HepG2 (cell line): ENCODE measurements around the gene EGLN1. TPM values are rescaled to one million over a fixed set of nuclear protein-coding genes. Genes with fewer than 3 reads are reported as not detected.

ENCODE experiments used
- ATRX ChIP-seq: sonication (generic); formaldehyde crosslinking; IDR thresholded peaks from 2 replicates; pipeline ENCODE4 v1.4.0; 2020; ENCODE audit warnings: missing genetic modification reagents, borderline replicate concordance
- ELF3 ChIP-seq: IDR thresholded peaks from 2 replicates; pipeline ENCODE4 v1.6.1; 2016; ENCODE audit warnings: missing genetic modification reagents, missing compliant biosample characterization
- GATAD2A ChIP-seq: IDR thresholded peaks from 2 replicates; pipeline ENCODE4 v1.6.1; 2016
- HNF4A ChIP-seq: sonication (generic); formaldehyde crosslinking; IDR thresholded peaks from 2 replicates; pipeline ENCODE4 v1.4.0; 2020; ENCODE audit warnings: missing genetic modification reagents
- KAT7 ChIP-seq: IDR thresholded peaks from 2 replicates; pipeline ENCODE4 v1.6.1; 2018; ENCODE audit warnings: borderline replicate concordance, missing compliant biosample characterization
- KDM6A ChIP-seq: IDR thresholded peaks from 2 replicates; pipeline ENCODE4 v1.6.1; 2016; ENCODE audit warnings: low read depth
- MIXL1 ChIP-seq: IDR thresholded peaks from 2 replicates; pipeline ENCODE4 v1.6.1; 2016
- NFKB2 ChIP-seq: sonication (generic); formaldehyde crosslinking; IDR thresholded peaks from 2 replicates; pipeline ENCODE4 v1.4.0; 2020; ENCODE audit warnings: missing genetic modification reagents, borderline replicate concordance
- PAX8 ChIP-seq: sonication (generic); formaldehyde crosslinking; IDR thresholded peaks from 2 replicates; pipeline ENCODE4 v1.8.0; 2022; ENCODE audit warnings: mild to moderate bottlenecking, missing genetic modification reagents, borderline replicate concordance
- ZFY ChIP-seq: sonication (generic); formaldehyde crosslinking; IDR thresholded peaks from 2 replicates; pipeline ENCODE4 v1.4.0; 2020; ENCODE audit warnings: missing genetic modification reagents
- polyA plus RNA-seq, 8 experiments: library from polyadenylated mRNA; depleted of rRNA in 3 of 8; stranded (reverse) in 7 of 8; unstranded in 1 of 8; fragments of >200 nt; fragmentation: Illumina TruSeq in 4 of 8; extraction: Trizol in 4 of 8; gene quantifications; 2 replicates each; pipeline versions ENCODE4 v1.2.1 to v1.2.3, GENCODE V29; 2011 to 2016; ENCODE audit warnings: low read depth in 4 of 8, missing spikeins in 1 of 8, mixed read lengths in 1 of 8; ENCODE audit not compliant: insufficient read depth in 1 of 8
- total RNA-seq, 5 experiments: library from RNA; depleted of rRNA; stranded (reverse); fragments of >200 nt; fragmentation: Illumina TruSeq; extraction: Trizol; gene quantifications; 2 replicates each; pipeline ENCODE4 v1.2.3, GENCODE V29; 2016; ENCODE audit warnings: low read depth in 1 of 5
- TF ChIP-seq, protein P1 (sequence below): sonication (generic); formaldehyde crosslinking; IDR thresholded peaks from 2 replicates; pipeline ENCODE4 v1.4.0; 2020; ENCODE audit warnings: mild to moderate bottlenecking, missing genetic modification reagents
- TF ChIP-seq, protein P2 (sequence below): fragments of 450-650 bp; IDR thresholded peaks from 2 replicates; pipeline ENCODE4 v1.6.1; 2017; ENCODE audit warnings: mild to moderate bottlenecking
- TF ChIP-seq, protein P3 (sequence below): sonication (generic); formaldehyde crosslinking; conservative IDR thresholded peaks from 2 replicates; pipeline ENCODE4 v1.8.0; 2022; ENCODE audit warnings: low read depth, missing genetic modification reagents
- TF ChIP-seq, protein P4 (sequence below): sonication (generic); formaldehyde crosslinking; IDR thresholded peaks from 2 replicates; pipeline ENCODE4 v1.5.0; 2020; ENCODE audit warnings: missing genetic modification reagents, mild to moderate bottlenecking, borderline replicate concordance
- TF ChIP-seq, protein P5 (sequence below): sonication (generic); formaldehyde crosslinking; IDR thresholded peaks from 2 replicates; pipeline ENCODE4 v1.4.0; 2020; ENCODE audit warnings: missing genetic modification reagents

Gene EGLN1
- total and polyA plus RNA-seq, 2 of the 13 experiments (the other 11 are each of a cell fraction or from before 2014, with no cell fraction given): 34.4 to 44.1 TPM

DNA sequence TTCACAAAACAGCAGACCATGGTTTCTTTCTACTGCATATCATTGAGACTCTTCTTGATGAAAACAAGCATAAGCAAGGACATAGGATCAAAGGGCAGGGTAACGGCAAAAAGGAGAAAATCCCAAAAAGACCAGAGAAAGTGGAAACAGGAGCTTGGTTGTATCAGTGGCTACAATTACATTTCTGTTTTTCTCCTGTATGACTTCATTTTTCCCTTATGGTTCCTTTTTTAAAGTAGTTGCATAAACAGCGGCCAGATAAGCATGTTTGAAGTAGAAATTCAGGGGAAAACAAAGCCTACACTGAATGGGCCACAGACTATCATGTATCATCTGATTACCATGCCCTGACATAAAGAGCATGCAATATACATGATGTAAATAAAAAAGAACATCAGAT, 4.6 kb downstream of the EGLN1 start (continued):
- no peak for TF ChIP-seq ATRX (CRISPR knock-in tag)
- peak; percentile 54; the same call in 1 of the 2 replicates for TF ChIP-seq KAT7 (CRISPR knock-in tag)
- TF ChIP-seq, protein P1, sequence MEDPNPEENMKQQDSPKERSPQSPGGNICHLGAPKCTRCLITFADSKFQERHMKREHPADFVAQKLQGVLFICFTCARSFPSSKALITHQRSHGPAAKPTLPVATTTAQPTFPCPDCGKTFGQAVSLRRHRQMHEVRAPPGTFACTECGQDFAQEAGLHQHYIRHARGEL (CRISPR knock-in tag): no peak
- TF ChIP-seq, protein P2, sequence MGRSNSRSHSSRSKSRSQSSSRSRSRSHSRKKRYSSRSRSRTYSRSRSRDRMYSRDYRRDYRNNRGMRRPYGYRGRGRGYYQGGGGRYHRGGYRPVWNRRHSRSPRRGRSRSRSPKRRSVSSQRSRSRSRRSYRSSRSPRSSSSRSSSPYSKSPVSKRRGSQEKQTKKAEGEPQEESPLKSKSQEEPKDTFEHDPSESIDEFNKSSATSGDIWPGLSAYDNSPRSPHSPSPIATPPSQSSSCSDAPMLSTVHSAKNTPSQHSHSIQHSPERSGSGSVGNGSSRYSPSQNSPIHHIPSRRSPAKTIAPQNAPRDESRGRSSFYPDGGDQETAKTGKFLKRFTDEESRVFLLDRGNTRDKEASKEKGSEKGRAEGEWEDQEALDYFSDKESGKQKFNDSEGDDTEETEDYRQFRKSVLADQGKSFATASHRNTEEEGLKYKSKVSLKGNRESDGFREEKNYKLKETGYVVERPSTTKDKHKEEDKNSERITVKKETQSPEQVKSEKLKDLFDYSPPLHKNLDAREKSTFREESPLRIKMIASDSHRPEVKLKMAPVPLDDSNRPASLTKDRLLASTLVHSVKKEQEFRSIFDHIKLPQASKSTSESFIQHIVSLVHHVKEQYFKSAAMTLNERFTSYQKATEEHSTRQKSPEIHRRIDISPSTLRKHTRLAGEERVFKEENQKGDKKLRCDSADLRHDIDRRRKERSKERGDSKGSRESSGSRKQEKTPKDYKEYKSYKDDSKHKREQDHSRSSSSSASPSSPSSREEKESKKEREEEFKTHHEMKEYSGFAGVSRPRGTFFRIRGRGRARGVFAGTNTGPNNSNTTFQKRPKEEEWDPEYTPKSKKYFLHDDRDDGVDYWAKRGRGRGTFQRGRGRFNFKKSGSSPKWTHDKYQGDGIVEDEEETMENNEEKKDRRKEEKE: no peak
- TF ChIP-seq GATAD2A (CRISPR knock-in tag): 0 out of 2 replicates have a peak, but pooled peaks have one; percentile 10
- TF ChIP-seq PAX8: no peak
- TF ChIP-seq, protein P3, sequence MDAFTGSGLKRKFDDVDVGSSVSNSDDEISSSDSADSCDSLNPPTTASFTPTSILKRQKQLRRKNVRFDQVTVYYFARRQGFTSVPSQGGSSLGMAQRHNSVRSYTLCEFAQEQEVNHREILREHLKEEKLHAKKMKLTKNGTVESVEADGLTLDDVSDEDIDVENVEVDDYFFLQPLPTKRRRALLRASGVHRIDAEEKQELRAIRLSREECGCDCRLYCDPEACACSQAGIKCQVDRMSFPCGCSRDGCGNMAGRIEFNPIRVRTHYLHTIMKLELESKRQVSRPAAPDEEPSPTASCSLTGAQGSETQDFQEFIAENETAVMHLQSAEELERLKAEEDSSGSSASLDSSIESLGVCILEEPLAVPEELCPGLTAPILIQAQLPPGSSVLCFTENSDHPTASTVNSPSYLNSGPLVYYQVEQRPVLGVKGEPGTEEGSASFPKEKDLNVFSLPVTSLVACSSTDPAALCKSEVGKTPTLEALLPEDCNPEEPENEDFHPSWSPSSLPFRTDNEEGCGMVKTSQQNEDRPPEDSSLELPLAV (CRISPR knock-in tag): no peak
- TF ChIP-seq, protein P4, sequence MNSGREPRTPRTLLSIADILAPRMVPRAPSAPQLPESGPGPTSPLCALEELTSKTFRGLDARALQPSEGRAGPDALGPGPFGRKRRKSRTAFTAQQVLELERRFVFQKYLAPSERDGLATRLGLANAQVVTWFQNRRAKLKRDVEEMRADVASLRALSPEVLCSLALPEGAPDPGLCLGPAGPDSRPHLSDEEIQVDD (CRISPR knock-in tag): no peak
- TF ChIP-seq HNF4A (CRISPR knock-in tag): peak; percentile 9; the same call in 1 of the 2 replicates
- no peak for TF ChIP-seq MIXL1
- TF ChIP-seq ELF3 (CRISPR knock-in tag): no peak
- TF ChIP-seq ZFY (CRISPR knock-in tag): no peak
- no peak for TF ChIP-seq NFKB2 (CRISPR knock-in tag)
- TF ChIP-seq, protein P5, sequence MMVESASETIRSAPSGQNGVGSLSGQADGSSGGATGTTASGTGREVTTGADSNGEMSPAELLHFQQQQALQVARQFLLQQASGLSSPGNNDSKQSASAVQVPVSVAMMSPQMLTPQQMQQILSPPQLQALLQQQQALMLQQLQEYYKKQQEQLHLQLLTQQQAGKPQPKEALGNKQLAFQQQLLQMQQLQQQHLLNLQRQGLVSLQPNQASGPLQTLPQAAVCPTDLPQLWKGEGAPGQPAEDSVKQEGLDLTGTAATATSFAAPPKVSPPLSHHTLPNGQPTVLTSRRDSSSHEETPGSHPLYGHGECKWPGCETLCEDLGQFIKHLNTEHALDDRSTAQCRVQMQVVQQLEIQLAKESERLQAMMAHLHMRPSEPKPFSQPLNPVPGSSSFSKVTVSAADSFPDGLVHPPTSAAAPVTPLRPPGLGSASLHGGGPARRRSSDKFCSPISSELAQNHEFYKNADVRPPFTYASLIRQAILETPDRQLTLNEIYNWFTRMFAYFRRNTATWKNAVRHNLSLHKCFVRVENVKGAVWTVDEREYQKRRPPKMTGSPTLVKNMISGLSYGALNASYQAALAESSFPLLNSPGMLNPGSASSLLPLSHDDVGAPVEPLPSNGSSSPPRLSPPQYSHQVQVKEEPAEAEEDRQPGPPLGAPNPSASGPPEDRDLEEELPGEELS (CRISPR knock-in tag): 0 out of 2 replicates have a peak, but pooled peaks have one; percentile 13
- no peak for TF ChIP-seq KDM6A (CRISPR knock-in tag)
